NCI-H1930 (cell line): ENCODE results near the gene PAX8.
A peak's percentile ranks its signal among the peaks of the same experiment; 100 is the strongest.

Source experiments
- DNase-seq, 2 experiments: peaks; one replicate each; lab custom pipeline; 2025; lab: John Stamatoyannopoulos, UW

The PAX8 gene

GRCh38 chr2:113219889-113220641 lies 58.7 kb downstream of the PAX8 start:
- DNase-seq: no peak

- DNase-seq: no peak
Observed at GRCh38 chr2:113219525-113219888, 59.2 kb downstream of the PAX8 start.

- DNase-seq: no peak
Observed at GRCh38 chr2:113219092-113219441, 59.7 kb downstream of the PAX8 start.

- DNase-seq: no peak
Observed at GRCh38 chr2:113218283-113219091, 60.2 kb downstream of the PAX8 start.

GRCh38 chr2:113217455-113218282 lies 61.1 kb downstream of the PAX8 start:
- DNase-seq: no peak

GRCh38 chr2:113216891-113217454 lies 61.7 kb downstream of the PAX8 start:
- no peak for DNase-seq

- DNase-seq: no peak
Observed at GRCh38 chr2:113216321-113216720, 62.4 kb downstream of the PAX8 start.

- DNase-seq: no peak
Observed at GRCh38 chr2:113215056-113215455, 63.7 kb downstream of the PAX8 start.

GRCh38 chr2:113214141-113214540 lies 64.6 kb downstream of the PAX8 start:
- no peak for DNase-seq

GRCh38 chr2:113213061-113213930 lies 65.4 kb downstream of the PAX8 start:
- DNase-seq: no peak

GRCh38 chr2:113212245-113213060 lies 66.3 kb downstream of the PAX8 start:
- DNase-seq: no peak

- no peak for DNase-seq
Observed at GRCh38 chr2:113211226-113212105, 67.3 kb downstream of the PAX8 start.

- no peak for DNase-seq
Observed at GRCh38 chr2:113209646-113210171, 69.0 kb downstream of the PAX8 start.

GRCh38 chr2:113209011-113209645 lies 69.6 kb downstream of the PAX8 start:
- DNase-seq: no peak

GRCh38 chr2:113208396-113208795 lies 70.3 kb downstream of the PAX8 start:
- DNase-seq: no peak

- DNase-seq: no peak
Observed at GRCh38 chr2:113207021-113207420, 71.7 kb downstream of the PAX8 start.

GRCh38 chr2:113206251-113206650 lies 72.5 kb downstream of the PAX8 start:
- DNase-seq: no peak

GRCh38 chr2:113203901-113204519 lies 74.7 kb downstream of the PAX8 start:
- DNase-seq: peak; percentile 46 to 69
